A673 (cell line): ENCODE measurements around the gene GALNT2. TPM values are rescaled to one million over a fixed set of nuclear protein-coding genes. Genes with fewer than 3 reads are reported as not detected.

Experiments
- BruUV-seq: library from RNA; stranded (reverse); fragments of 400-500 nt; replicated peaks from 2 replicates; lab custom pipeline; 2021; lab: Mats Ljungman, UMichigan
- CTCF ChIA-PET: fragments of 300-600 bp; sonication (Branson Sonifier 250); formaldehyde crosslinking; loops from one replicate; lab custom pipeline; 2022; ENCODE audit warnings: antibody characterized with exemption; lab: Charles Lee
- POLR2A ChIA-PET: fragments of 300-600 bp; sonication (Branson Sonifier 250); formaldehyde crosslinking; loops from one replicate; lab custom pipeline; 2022; ENCODE audit warnings: antibody characterized with exemption; ENCODE audit not compliant: low non-redundant PET; lab: Charles Lee
- DNase-seq: peaks from one replicate; pipeline ENCODE4 v3.0.0-alpha.2; 2015; ENCODE audit warnings: low spot score
- H3K27ac ChIP-seq: fragments of 200-600 bp; sonication (generic); 2 replicates; pipeline ENCODE4 v1.5.1; 2016; ENCODE audit warnings: mixed run types, low read depth, mild to moderate bottlenecking, mixed read lengths, antibody characterized with exemption, low read length; ENCODE audit not compliant: poor library complexity, severe bottlenecking
- H3K27me3 ChIP-seq: fragments of 200-600 bp; sonication (generic); replicated peaks from 2 replicates; pipeline ENCODE4 v1.6.1; 2017; ENCODE audit warnings: mixed run types, low read depth, mild to moderate bottlenecking, mixed read lengths, antibody characterized with exemption, low read length; ENCODE audit not compliant: insufficient read depth, poor library complexity
- H3K36me3 ChIP-seq: fragments of 200-600 bp; sonication (generic); 2 replicates; pipeline ENCODE4 v1.6.1; 2016; ENCODE audit warnings: mixed run types, mild to moderate bottlenecking, mixed read lengths, antibody characterized with exemption, low read length; ENCODE audit not compliant: insufficient read depth, poor library complexity, severe bottlenecking
- H3K4me1 ChIP-seq: fragments of 200-600 bp; sonication (generic); 2 replicates; pipeline ENCODE4 v1.6.1; 2017; ENCODE audit warnings: mixed run types, mild to moderate bottlenecking, mixed read lengths, antibody characterized with exemption, low read length; ENCODE audit not compliant: insufficient read depth, poor library complexity, severe bottlenecking
- H3K4me3 ChIP-seq: fragments of 200-600 bp; sonication (generic); 2 replicates; pipeline ENCODE4 v1.5.1; 2016; ENCODE audit warnings: low read depth, mixed run types, mild to moderate bottlenecking, mixed read lengths, low read length; ENCODE audit not compliant: poor library complexity, severe bottlenecking
- H3K9me3 ChIP-seq: fragments of 200-600 bp; sonication (generic); 2 replicates; pipeline ENCODE4 v1.6.1; 2016; ENCODE audit warnings: mixed run types, low read depth, mild to moderate bottlenecking, mixed read lengths, antibody characterized with exemption, low read length; ENCODE audit not compliant: poor library complexity, severe bottlenecking
- CTCF ChIP-seq: fragments of 300-800, 200-600 bp; sonication (generic); conservative IDR thresholded peaks from 2 replicates; pipeline ENCODE4 v1.5.1; 2017; ENCODE audit warnings: low read depth, mild to moderate bottlenecking, antibody characterized with exemption, low read length, moderate library complexity, mixed read lengths
- EZH2 ChIP-seq: fragments of 200-600 bp; sonication (generic); IDR thresholded peaks from 2 replicates; pipeline ENCODE4 v1.6.1; 2017; ENCODE audit warnings: borderline replicate concordance, low read depth, mild to moderate bottlenecking, mixed read lengths, antibody characterized with exemption, low read length; ENCODE audit not compliant: poor library complexity, severe bottlenecking
- intact Hi-C: fragments of 100-400 bp; cut with micrococcal nuclease; formaldehyde crosslinking; loops from one replicate; pipeline ENCODE4 v1.10.0; 2022; ENCODE audit not compliant: unreplicated experiment
- total RNA-seq: library from RNA; stranded (reverse); gene quantifications from 2 replicates; pipeline ENCODE4 v1.2.3, GENCODE V29; 2021

Gene GALNT2
- total RNA-seq, 1 experiment from 2014 or later = 94.6 TPM

DNA sequence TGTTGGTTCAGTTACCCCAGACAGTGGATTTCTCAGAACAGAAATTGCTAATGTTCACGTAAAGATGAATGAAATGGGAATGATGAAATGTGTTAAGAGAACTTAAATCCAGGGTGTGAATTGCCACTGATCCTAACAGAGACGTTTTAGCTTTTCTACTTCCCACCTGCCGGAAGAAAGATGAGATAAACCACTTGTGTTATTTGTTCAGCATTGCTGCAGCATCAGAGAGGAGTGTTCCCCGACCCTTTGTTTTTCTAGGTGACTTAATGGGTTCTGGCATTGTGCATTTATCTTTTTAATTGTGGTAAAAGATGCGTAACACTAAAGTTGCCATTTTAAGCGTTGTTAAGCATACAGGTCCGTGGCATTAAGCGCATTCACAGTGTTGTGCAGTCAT lies 122.3 kb downstream of the GALNT2 start:
- DNase-seq = no peak

DNA sequence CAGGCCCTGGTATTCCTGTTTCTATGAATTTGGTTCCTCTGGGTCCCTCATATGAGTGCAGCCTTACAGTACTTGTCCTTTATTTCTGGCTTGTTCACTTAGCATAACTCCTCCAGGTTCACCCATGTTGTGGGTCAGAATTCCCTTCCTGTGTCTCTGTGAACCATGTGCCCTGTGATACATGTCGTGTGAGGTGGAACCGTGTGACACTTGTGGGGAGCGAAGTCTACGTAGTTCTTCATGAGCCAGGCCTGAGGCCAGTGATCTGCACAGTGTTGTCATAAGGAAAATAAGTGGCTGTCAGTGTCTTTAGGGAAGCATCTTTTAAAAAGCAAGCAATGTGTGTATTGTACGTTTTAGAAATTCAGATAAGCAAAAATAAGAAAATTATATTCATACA lies 122.8 kb downstream of the GALNT2 start:
- Histone ChIP-seq H3K36me3 (no peaks in the 10 kb centered on the region), H3K4me1 (peaks cover 45% of the 10 kb centered on the region), H3K4me3 (no peak overlapping the region), H3K27ac (no peak overlapping the region), H3K27me3 (no peaks in the 10 kb centered on the region), H3K9me3 (no peaks in the 10 kb centered on the region)
- no peak for DNase-seq
- ChIA-PET CTCF (no interaction called here), POLR2A (no interaction called here)
- TF ChIP-seq EZH2 (no peak), CTCF (no peak)
- BruUV-seq = no TSS peak
- intact Hi-C loops = no loop called here

More for the DNA sequence above, 122.3 kb downstream of the GALNT2 start:
- no peaks in the 10 kb centered on the region for H3K9me3 ChIP-seq
- H3K27ac ChIP-seq = no peak overlapping the region
- no peaks in the 10 kb centered on the region for H3K27me3 ChIP-seq
- H3K36me3 ChIP-seq = no peaks in the 10 kb centered on the region
- CTCF ChIA-PET = no interaction called here
- intact Hi-C loops = no loop called here
- no peak overlapping the region for H3K4me3 ChIP-seq
- BruUV-seq = no TSS peak
- POLR2A ChIA-PET = no interaction called here
- H3K4me1 ChIP-seq = peaks cover 41% of the 10 kb centered on the region
- TF ChIP-seq CTCF (no peak), EZH2 (no peak)

DNA sequence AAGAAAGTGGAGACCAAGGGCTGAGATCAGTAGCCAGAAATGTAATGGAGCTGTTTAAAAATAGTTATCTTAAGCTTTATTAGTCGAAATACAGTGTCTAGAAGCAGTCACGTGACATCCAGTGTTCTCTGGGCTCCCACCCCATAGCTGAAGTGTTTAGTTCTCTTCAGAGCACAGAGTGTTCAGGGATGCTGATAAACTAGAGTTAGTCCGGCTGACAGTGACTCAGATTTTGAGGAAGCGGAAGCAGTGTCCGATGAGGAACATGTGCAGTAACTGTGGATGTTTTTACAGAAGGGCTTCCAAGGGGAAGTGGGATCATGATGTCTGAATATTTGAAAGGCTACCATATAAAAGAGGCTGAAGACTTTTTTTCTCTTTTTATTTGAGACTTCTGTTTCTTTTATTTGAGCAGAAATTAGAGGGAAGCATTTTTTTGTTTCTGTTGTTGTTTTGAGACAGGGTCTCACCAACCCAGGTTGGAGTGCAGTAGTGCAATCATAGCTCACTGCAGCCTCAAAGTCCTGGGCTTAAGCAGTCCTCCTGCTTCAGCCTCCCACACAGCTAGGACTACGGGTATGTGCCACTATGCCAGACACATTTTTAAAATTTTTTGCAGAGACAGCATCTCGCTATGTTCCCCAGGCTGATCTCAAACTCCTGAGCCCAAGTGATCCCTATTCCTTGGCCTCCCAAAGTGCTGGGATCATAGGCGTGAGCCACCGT lies 124.2 kb downstream of the GALNT2 start:
- intact Hi-C loops = no loop called here
- Histone ChIP-seq H3K27me3 (no peaks in the 10 kb centered on the region), H3K4me3 (no peak overlapping the region), H3K4me1 (peaks cover 43% of the 10 kb centered on the region), H3K9me3 (no peaks in the 10 kb centered on the region), H3K36me3 (no peaks in the 10 kb centered on the region), H3K27ac (no peak overlapping the region)
- POLR2A ChIA-PET = no interaction called here
- no peak for TF ChIP-seq EZH2
- no peak for TF ChIP-seq CTCF
- DNase-seq = no peak
- CTCF ChIA-PET = no interaction called here
- no TSS peak for BruUV-seq
